Common myeloid progenitor, CD34-positive (primary cell): ENCODE results near the gene COL2A1.

ENCODE experiments used
- CTCF ChIA-PET: fragments of 350-600 bp; sonication (Branson Sonifier 250); formaldehyde crosslinking; loops from one replicate; lab custom pipeline; 2021; ENCODE audit warnings: antibody characterized with exemption; lab: Charles Lee
- POLR2A ChIA-PET: fragments of 350-600 bp; sonication (Branson Sonifier 250); formaldehyde crosslinking; loops from one replicate; lab custom pipeline; 2021; ENCODE audit warnings: antibody characterized with exemption; lab: Charles Lee
- DNase-seq, 3 donors: peaks; one replicate each; pipeline versions ENCODE4 v3.0.0 to v3.0.0-alpha.2; 2013
- H3K27ac ChIP-seq, 2 experiments: 1 replicate in 1 of 2; 2 replicates in 1 of 2; pipeline ENCODE4 v1.7.0; 2013; ENCODE audit warnings: inconsistent platforms in 2 of 2, low read length in 2 of 2, mild to moderate bottlenecking in 2 of 2, low read depth in 1 of 2, moderate library complexity in 1 of 2; ENCODE audit not compliant: severe bottlenecking in 2 of 2, insufficient read depth in 1 of 2, poor library complexity in 1 of 2
- H3K27me3 ChIP-seq, 5 experiments: replicated peaks in 2 of 5; 1 replicate in 3 of 5; 2 replicates in 2 of 5; pipeline versions ENCODE4 v1.6.1 to v1.7.0; 2013; ENCODE audit warnings: low read length in 4 of 5, mild to moderate bottlenecking in 2 of 5, moderate library complexity in 2 of 5, inconsistent platforms in 1 of 5; ENCODE audit not compliant: insufficient read depth in 5 of 5, control insufficient read depth in 4 of 5
- H3K36me3 ChIP-seq, 4 experiments: 1 replicate in 2 of 4; 2 replicates in 2 of 4; pipeline versions ENCODE4 v1.6.1 to v1.7.0; 2013; ENCODE audit warnings: low read length in 3 of 4, control low read depth in 1 of 4, mild to moderate bottlenecking in 1 of 4; ENCODE audit not compliant: control insufficient read depth in 4 of 4, insufficient read depth in 4 of 4
- H3K4me1 ChIP-seq, 4 experiments: 1 replicate in 3 of 4; 2 replicates in 1 of 4; pipeline versions ENCODE4 v1.6.1 to v1.7.1; 2013; ENCODE audit warnings: low read length in 3 of 4, mild to moderate bottlenecking in 3 of 4, control low read depth in 1 of 4, inconsistent platforms in 1 of 4, moderate library complexity in 1 of 4; ENCODE audit not compliant: control insufficient read depth in 4 of 4, insufficient read depth in 4 of 4; ENCODE audit errors: control extremely low read depth in 1 of 4
- H3K4me3 ChIP-seq, 7 experiments: 1 replicate in 4 of 7; 2 replicates in 3 of 7; pipeline versions ENCODE4 v1.5.1 to v1.7.0; 2013; ENCODE audit warnings: mild to moderate bottlenecking in 7 of 7, low read length in 6 of 7, moderate library complexity in 6 of 7, inconsistent platforms in 2 of 7, low read depth in 2 of 7, control low read depth in 1 of 7; ENCODE audit not compliant: insufficient read depth in 4 of 7, control insufficient read depth in 1 of 7; ENCODE audit errors: extremely low read depth in 1 of 7
- H3K9me3 ChIP-seq, 5 experiments: 1 replicate in 4 of 5; 2 replicates in 1 of 5; pipeline versions ENCODE4 v1.6.1 to v1.7.1; 2013; ENCODE audit warnings: low read length in 4 of 5, mild to moderate bottlenecking in 2 of 5, inconsistent platforms in 1 of 5, low read depth in 1 of 5, moderate library complexity in 1 of 5; ENCODE audit not compliant: control insufficient read depth in 4 of 5, insufficient read depth in 2 of 5; ENCODE audit errors: control extremely low read depth in 1 of 5
- WGBS: methylation state at CpG from one replicate; pipeline ENCODE4 v1.1.5; 2013; ENCODE audit not compliant: insufficient coverage; 5-methylcytosine and 5-hydroxymethylcytosine counted together

The COL2A1 gene

DNA sequence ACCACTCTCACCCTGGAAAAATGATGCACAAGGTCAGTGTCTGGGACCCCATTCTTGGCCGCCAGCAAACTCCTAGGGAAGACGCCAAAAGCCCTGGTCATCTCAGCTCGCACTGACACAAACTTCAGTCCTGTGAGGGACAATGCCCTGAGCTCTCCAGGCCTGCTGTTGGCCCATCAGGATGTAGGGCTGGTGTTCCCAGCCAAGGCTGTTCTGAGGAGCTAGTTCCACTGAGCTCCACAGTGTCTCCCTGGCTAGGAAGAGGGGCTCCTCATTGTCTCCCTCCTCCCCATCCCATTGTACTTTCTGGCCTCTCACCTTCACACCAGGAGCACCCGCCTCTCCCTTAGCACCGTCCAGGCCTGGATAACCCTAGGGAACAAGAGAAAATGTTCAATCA, 10.8 kb downstream of the COL2A1 start:
- H3K36me3 ChIP-seq, result no peaks in the 10 kb centered on the region
- WGBS, result 100% methylated on average over 3 of the region's 5 CpGs
- POLR2A ChIA-PET, result no interaction called here
- H3K4me1 ChIP-seq, result peaks cover 0 to 18% (median 15%) of the 10 kb centered on the region in 4 experiments
- no peak for DNase-seq
- H3K4me3 ChIP-seq, result no peak overlapping the region
- no peaks in the 10 kb centered on the region for H3K9me3 ChIP-seq
- H3K27ac ChIP-seq, result no peak overlapping the region
- peaks cover 0 to 18% (median 17%) of the 10 kb centered on the region in 5 experiments for H3K27me3 ChIP-seq
- CTCF ChIA-PET, result interaction anchor here (1.2 kb wide), 1 partner anchor 26 kb away, joined by 3 read pairs; no protein-coding TSS in a partner anchor

DNA sequence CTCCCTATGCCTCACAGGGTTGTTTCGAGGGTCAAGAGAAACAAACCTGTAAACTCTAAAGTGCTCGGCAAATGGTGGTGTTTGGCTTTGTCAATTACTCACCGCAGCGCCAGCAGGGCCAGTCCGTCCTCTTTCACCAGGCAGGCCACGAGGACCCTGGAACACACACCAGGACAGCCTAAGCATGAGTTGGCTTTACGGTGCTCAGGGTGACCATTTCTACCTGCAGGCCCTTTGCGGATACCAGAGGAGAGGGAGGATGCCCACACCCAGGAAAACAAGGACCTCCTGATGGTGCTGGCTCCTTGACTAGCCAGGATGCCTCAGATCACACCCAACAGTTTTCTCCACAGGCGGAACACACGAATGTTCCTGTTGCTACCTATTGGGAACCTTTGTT, 11.5 kb downstream of the COL2A1 start:
- ChIA-PET CTCF (interaction anchor here (3.3 kb wide), 1 partner anchor 30 kb away, joined by 10 read pairs; the partner anchor contains the start of gene TMEM106C), POLR2A (no interaction called here)
- H3K9me3 ChIP-seq, result no peaks in the 10 kb centered on the region
- no peak for DNase-seq
- 98% methylated on average over 8 of the region's 10 CpGs for WGBS
- H3K36me3 ChIP-seq, result no peaks in the 10 kb centered on the region
- peaks cover 0 to 15% (median 12%) of the 10 kb centered on the region in 5 experiments for H3K27me3 ChIP-seq
- no peak overlapping the region for H3K27ac ChIP-seq
- H3K4me3 ChIP-seq, result no peak overlapping the region
- H3K4me1 ChIP-seq, result peaks cover 0 to 18% (median 15%) of the 10 kb centered on the region in 4 experiments

DNA sequence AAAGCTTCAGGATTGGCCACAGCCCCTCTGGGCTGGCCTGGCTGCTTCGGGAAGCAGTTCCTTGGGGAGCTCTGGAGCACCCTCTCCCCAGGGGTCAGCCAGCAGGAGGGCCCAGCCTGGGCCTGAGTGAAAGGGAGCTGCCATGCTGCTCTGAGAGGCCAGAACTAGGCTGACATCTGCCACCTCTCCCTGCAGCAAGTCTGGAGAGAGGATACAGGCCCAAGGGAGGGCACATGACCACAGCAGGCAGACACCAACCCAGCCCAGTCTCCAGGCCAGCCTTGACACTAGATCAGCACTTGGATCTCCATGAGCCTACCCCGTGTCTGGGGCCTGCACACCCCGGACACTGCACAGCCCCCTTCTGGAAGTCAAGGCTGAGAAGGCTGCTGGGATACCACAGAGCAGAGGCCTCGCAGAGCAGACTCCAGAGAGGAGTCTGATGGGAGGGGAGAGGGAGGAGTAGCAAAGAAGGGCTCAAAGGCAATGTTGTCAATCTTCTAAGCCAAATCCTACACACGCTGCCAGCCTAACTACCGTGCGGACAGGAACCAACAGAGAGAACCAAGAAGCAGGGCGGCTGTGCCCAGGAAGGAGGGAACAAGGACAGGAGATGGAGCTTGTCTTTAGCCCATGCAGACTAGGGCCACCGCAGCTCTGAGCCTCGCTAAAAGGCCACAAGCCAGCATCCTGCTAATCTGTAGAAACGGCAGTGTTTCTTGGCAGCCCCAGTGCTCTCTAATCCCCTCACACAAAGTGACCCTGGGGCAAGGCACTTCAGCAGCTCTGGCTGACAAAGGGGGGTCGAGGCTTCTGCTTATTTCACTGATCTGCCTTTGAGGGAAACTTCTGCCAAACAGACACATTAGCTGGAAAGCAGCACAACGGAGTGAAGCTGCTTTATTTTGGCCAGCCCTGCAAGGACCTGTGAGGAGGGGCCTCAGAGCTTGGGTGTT, 12.9 kb downstream of the COL2A1 start:
- no peaks in the 10 kb centered on the region for H3K9me3 ChIP-seq
- ChIA-PET CTCF (interaction anchor here (1.1 to 3.3 kb wide), 3 partner anchors 11 to 86 kb away, joined by 4 to 10 read pairs (median 7); partner anchors contain the start of genes TMEM106C and VDR), POLR2A (interaction anchor here (1.5 kb wide), 1 partner anchor 28 kb away, joined by 5 read pairs; the partner anchor contains the start of gene TMEM106C)
- WGBS, result 95% methylated on average over 12 of the region's 13 CpGs
- peaks cover 0 to 10% (median 7%) of the 10 kb centered on the region in 5 experiments for H3K27me3 ChIP-seq
- DNase-seq, result no peak
- H3K4me3 ChIP-seq, result no peak overlapping the region
- H3K4me1 ChIP-seq, result peaks cover 0 to 18% (median 15%) of the 10 kb centered on the region in 4 experiments
- no peak overlapping the region for H3K27ac ChIP-seq
- H3K36me3 ChIP-seq, result no peaks in the 10 kb centered on the region

DNA sequence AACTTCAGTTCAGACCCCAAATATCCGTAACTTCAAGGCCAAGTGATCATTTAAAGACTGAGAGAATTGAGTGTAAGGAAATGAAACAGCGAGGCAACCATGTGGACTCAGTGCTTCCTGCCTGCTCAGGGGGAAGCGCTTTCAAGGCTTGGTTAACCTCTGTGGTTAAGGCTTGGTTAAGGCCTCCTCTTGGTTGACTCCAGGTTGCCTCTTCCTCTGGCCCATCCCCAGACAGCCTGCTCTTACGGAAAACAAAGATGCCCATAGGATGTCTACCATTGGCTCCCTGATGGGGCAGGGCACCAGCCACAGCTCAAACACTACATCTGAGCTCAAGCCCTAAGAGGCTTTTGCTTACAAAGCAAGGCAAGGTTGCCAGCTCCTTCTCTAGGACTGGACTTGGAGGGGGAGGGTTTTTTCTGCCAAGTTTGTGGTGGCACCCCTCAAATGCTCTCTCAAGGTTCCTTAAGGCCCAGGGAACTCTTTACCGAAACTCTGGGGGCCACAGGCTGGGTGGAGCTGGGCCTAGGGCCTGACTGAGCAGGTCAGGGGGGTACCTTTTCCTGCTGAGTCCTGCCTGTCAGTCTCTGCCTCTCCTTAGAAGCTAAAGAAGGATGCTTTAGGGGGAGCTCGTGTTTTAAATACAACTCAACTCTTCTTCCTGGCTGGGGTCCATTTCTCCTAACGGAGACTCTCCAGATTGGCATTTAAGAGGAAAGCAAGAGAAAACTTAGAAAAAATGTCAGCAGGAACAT, 13.7 kb downstream of the COL2A1 start:
- H3K4me1 ChIP-seq, result peaks cover 0 to 18% (median 15%) of the 10 kb centered on the region in 4 experiments
- WGBS, result 30% methylated on average over 5 of the region's 7 CpGs
- H3K27me3 ChIP-seq, result peaks cover 0 to 10% (median 3%) of the 10 kb centered on the region in 5 experiments
- DNase-seq, result peak; percentile 69 to 90 (median 88)
- ChIA-PET POLR2A (interaction anchor here (1.5 kb wide), 1 partner anchor 28 kb away, joined by 5 read pairs; the partner anchor contains the start of gene TMEM106C), CTCF (interaction anchor here (0.7 to 3.3 kb wide), 4 partner anchors 12 to 203 kb away, joined by 3 to 10 read pairs (median 6); partner anchors contain the start of genes TMEM106C and VDR)
- no peaks in the 10 kb centered on the region for H3K36me3 ChIP-seq
- peak overlapping the region in 2 of 7 experiments; percentile 21 to 29 for H3K4me3 ChIP-seq
- no peak overlapping the region for H3K27ac ChIP-seq
- no peaks in the 10 kb centered on the region for H3K9me3 ChIP-seq

DNA sequence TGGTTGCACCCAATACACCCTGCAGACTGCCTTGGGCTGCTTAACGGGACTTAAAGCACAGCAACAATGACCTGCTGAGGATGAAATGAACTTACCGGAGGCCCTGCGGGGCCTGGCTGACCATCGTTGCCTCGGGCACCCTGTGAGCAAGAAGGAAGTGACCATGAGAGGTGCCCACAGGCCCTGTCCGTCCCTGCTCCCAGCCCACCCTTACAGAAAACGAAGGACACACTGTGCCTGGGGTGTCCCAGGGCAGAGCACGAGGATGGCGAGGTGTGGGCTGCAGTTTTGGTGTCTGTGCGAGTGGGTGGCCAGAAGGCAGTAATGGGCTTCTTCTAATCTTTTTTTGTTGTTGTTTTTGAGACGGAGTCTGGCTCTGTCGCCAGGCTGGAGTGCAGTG, 14.6 kb downstream of the COL2A1 start:
- no peak for DNase-seq
- H3K36me3 ChIP-seq, result no peaks in the 10 kb centered on the region
- WGBS, result 84% methylated on average over 7 of the region's 12 CpGs
- H3K4me3 ChIP-seq, result no peak overlapping the region
- no peaks in the 10 kb centered on the region for H3K9me3 ChIP-seq
- H3K27me3 ChIP-seq, result peaks cover 0 to 8% (median 2%) of the 10 kb centered on the region in 5 experiments
- H3K27ac ChIP-seq, result no peak overlapping the region
- POLR2A ChIA-PET, result interaction anchor here (1.5 kb wide), 1 partner anchor 27 kb away, joined by 5 read pairs; the partner anchor contains the start of gene TMEM106C
- CTCF ChIA-PET, result interaction anchor here (2.1 to 3.3 kb wide), 2 partner anchors 13 to 27 kb away, joined by 7 to 10 read pairs; partner anchors contain the start of gene TMEM106C
- H3K4me1 ChIP-seq, result peaks cover 0 to 18% (median 15%) of the 10 kb centered on the region in 4 experiments

DNA sequence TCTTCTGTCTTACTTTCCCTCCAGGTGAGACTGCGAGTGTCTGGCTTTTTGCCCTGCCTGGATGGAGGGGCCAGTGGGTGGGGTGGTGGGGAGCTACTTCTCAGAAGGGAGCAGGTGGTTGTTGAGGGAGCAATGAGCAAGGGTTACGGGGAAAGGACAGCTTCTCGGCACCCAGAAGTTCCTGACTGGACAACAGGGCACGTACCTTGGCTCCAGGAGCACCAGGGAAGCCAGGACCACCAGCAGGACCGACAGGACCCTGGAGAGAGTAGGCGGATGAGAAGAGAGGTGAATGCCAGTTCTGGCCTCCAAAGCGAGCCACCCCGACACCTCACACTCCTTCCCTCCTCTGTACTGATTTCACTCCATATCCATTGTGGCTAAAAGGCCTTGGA, 15.3 kb downstream of the COL2A1 start:
- H3K9me3 ChIP-seq, result no peaks in the 10 kb centered on the region
- ChIA-PET POLR2A (no interaction called here), CTCF (no interaction called here)
- 98% methylated on average over 5 of the region's 8 CpGs for WGBS
- H3K27me3 ChIP-seq, result peaks cover 0 to 6% (median 2%) of the 10 kb centered on the region in 5 experiments
- no peaks in the 10 kb centered on the region for H3K36me3 ChIP-seq
- H3K4me1 ChIP-seq, result peaks cover 0 to 18% (median 15%) of the 10 kb centered on the region in 4 experiments
- no peak overlapping the region for H3K4me3 ChIP-seq
- DNase-seq, result no peak
- H3K27ac ChIP-seq, result no peak overlapping the region
